DMS53 treated with DMSO at 0.1 percent for 48 hours (cell line): Measurements from ENCODE around the gene TMEM167B.
"Not testable (repeated sequence)": the region's sequence is repeated elsewhere in the genome, so short reads cannot be mapped to it uniquely, and the experiment has no call there.

Source experiments
- DNase-seq: peaks from one replicate; lab custom pipeline; 2025; ENCODE audit not compliant: unreplicated experiment; lab: John Stamatoyannopoulos, UW

Gene TMEM167B

DNA sequence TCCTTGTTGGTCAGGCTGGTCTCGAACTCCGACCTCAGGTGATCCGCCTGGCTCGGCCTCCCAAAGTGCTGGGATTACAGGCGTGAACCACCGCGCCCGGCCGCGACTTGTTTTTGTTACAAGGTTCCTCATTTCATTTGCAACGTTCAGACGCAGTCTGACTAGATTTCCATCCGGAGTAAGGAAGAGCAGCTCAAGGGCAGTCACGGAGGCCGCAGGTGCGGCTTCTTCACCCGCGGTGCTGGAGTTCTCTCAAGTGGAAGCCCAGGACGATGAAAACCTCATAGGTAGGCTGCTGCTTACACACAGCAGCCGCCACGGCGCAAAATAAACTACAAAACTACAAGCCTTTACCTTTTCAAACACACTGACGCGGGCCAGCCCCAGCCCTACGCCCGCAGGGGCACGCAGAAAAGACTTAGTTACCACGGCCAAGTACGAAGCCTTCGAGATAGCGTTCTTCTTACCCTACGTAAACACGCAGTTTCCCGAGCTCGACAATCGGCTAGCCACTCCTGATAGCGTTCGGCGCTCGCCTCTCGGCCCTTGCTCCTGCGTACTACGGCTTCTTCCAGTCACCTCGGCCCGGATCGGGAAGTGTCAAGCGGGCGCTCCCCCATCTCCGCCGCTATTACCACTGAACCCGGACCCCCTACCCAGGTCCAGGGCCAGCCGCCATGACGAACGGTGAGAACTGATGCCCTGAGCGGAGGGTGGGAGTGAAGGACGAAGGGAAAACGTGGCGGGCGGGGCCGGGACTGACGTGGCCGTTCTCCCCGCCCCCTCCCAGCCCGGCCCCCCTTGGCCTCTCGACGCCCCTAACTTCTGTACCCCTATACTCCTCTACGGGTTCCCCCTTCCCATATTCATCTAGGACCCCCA, at the start of gene TMEM167B:
TSS of gene TMEM167B (plus strand) at position 569 of the 882 bp plus-strand sequence. CDS start at position 678, 109 bp downstream.
- DNase-seq, result peak; percentile 94

DNA sequence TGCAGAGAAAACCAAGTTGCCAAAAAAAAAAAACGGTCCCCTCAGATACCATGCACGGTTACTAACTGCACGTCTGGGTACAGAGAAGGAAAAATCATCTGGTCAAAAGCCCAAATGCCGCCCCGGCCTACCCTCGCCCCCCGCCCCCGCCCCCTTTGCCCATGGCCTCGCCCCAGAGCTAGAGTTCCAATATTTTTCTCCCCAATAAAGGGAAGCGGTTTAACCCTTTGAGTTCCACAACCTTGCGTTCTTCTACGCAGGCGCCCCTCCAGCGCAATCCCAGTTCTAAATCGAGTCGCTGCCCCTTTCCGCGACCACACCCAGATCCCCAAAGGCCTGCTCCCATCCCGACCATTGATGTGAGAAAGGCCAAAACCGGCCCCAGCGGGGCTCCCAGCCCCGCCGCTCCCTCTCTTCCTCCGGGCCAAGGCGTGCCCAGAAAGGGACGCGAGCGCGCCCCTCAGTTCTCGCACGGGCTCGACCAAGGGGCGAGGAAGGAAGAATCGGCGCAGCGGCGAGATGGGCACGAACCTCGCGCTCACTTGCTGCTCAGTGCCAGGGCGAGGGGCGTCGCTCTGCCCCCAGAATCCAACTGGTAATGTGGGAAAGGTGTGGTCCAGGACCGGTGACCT, 49.5 kb upstream of the TMEM167B start:
- DNase-seq, result no peak

DNA sequence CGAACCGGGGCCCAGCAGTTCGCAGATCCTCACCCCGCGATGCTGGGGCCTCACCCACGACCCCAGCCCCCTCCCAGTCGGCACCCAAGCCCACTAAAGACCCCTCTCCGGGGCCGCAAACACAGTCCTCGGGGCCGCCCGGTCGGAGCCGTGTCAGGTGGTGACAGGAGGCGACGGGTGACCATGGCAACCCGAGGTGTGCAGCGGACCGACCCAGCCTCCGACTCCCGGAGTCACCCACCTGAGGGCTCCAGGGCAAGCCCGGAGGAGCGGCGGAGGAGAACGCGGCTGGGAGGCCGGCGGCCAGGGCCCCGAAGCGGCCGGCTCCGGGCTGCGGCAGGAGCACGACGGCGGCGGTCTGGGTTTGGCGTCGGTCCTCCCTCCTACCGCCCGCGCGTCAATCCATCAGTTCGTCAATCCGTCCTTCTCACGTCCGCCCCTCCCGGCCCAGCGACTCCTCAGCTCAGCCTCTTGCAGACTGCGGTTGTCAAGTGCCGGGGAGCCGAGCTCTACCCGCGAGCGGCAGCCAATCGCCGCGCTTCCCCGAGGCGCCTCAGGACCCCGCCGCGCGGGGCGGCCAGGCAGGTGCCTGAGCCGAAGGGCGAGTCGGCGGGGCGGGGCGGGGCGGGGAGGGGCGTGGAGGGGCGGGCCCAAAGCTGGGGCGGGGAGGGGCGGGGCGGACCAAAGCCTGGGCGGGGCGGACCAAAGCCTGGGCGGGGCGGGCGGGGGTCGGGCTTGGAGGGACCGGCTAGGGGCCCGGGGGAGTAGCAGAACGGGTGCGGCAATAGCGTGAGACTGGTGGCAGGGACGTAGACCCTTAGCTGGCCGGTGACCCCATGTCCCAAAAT, 48.7 kb upstream of the TMEM167B start, which contains the start of gene WDR47:
TSS of gene WDR47 (minus strand) at position 482 of the 848 bp plus-strand sequence. CDS start 18,590 bp downstream, outside the sequence.
- peak; percentile 91 for DNase-seq

DNA sequence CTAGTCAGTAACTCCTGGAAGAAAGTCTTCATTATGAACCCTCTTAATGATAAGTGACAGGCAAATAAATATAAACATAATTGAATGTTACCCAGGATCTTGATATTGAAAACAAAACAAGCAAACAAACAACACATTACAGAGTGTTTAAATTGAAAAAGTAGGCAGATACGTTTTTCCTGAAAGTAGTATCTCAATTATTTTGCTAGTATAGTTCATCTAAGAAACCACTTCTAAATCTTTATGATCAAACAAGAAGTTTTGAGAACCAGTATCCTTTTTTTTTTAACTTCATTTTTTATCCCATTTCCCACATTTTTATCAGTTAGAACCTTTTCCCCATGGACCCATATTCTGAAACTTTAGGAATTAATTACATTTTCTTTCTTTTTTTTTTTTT, 45.0 kb upstream of the TMEM167B start:
- DNase-seq, result no peak

DNA sequence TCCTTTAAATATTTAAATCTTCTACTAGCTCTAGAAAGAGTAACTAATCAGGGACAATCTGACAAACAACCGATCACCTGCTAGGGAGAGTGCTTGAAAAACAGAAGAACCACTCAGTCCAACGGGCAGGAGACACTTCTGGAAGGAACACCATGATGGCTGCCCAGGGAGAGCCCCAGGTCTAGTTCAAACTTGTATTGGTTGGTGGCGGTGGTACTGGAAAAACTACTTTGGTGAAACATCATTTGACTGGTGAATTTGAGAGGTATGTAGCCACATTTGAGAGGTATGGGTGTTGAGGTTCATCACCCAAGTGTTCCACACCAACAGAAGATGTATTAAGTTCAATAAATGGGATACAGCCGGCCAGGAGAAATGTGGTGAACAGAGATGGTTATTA, 43.9 kb upstream of the TMEM167B start:
- DNase-seq, result no peak

DNA sequence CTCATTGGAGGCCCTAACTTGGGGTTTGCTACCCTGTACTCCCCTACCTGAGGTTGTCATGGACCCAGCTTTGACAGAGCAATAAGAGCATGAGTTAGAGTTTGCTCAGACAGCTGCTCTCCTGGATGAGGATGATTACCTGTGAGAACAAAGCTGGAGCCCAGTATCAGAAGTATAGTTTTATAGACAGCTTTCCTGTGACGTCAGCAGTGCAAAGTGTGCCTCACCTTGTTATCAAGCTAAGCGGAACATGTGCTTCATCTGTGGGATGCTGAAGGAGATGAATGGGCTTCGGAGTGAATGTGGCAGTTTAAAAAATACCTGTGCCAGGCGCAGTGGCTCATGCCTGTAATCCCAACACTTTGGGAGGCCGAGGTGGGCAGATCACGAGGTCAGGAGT, 43.2 kb upstream of the TMEM167B start:
- DNase-seq, result no peak

DNA sequence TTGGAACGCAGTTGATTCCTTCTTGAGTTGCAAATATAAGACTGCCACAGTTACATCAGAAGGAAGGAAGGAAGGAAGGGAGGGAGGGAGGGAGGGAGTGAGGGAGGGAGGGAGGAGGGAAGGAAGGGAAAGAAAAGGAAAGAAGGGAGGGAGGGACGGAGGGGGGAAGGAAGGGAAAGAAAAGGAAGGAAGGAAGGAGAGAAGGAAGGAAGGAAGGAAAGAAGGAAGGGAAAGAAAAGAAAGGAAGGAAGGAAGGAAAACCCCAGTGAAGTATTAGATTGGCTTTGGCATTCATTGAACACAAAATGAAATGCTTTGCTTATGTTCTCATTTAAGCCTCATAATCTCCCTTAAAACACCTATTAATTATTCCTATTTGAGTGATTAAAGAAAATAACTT, 42.2 kb upstream of the TMEM167B start:
- no peak for DNase-seq

DNA sequence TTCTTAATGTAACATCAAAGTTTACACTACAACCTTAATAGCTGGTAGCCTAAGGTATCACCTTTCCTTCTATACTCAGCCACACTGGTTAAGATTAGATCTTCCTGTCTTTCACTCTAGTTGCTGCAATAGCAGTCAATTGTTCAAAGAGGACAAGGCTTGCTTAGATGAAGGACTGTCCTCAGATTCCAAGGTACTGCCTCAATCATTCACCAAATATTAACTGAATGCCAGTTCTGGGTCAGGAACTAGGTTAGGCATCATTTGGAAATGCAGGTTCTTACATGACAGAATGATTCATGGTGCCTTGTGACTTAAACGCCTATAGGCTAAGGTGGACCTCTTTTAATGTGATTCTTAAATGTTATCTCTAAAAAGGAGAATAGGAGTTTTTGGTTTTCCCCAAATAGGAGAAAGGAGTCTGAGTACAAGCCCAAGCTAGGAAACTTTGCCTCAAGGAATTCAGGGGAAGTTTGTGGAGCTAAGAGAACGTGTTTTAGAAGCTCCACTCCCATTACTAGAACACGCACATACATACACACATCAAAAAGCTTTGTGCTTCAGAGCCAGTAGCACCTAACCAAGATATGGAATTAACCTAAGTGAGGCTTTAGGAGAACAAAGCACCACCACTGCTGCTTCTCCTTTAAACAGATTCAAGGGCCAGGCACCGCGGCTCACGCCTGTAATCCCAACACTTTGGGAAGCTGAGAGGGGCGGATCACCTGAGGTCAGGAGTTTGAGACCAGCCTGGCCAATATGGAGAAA, 40.2 kb upstream of the TMEM167B start:
- DNase-seq, result no peak

DNA sequence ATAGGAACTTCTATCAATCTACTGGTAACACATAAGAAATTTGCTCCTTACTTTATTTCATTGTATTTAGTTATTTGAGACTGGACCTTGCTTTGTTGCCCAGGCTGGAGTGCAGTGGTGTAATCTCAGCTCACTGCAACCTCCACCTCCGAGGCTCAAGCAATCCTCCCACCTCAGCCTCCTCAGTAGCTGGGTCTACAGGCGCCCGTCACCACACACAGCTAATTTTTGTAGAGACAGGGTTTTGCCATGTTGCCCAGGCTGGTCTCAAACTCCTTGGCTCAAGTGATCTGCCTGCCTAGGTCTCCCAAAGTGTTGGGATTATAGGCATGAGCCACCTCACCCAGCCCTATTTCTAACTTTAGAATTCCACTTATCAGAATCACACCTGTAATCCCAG, 38.4 kb upstream of the TMEM167B start:
- DNase-seq, result not testable (repeated sequence)

DNA sequence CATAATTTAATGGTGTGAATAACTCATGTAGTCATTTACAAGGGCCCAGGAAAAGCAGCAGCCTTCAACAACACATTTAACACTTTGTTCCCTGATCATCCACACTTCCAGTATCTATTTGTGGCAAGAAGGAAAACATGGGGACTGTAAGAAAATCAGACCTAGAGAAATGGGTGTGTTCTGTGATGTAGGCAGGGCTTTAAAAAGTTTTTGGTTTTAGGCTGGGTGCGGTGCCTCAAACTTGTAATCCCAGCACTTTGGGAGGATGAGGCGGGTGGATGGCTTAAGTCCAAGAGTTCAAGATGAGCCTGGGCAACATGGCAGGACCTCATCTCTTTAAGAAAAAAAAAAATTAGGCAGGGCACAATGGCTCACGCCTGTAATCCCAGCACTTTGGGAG, 34.5 kb upstream of the TMEM167B start:
- DNase-seq, result no peak

DNA sequence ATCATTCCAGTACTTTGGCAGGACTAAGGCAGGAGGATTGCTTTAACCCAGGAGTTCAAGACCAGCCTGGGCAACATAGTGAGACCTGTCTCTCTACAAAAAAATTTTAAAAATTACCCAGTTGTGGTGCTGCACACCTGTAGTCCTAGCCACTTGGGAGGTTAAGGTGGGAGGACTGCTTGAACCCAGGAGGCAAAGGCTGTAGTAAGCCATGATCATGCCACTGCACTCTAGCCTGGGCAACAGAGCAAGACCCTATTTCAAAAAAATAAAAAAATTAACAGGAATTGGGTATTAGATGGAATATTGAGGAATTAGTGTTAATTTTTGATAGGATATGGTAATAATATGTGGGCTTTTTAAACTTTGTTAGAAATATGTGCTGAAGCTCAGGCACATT, 31.5 kb upstream of the TMEM167B start:
- no peak for DNase-seq

DNA sequence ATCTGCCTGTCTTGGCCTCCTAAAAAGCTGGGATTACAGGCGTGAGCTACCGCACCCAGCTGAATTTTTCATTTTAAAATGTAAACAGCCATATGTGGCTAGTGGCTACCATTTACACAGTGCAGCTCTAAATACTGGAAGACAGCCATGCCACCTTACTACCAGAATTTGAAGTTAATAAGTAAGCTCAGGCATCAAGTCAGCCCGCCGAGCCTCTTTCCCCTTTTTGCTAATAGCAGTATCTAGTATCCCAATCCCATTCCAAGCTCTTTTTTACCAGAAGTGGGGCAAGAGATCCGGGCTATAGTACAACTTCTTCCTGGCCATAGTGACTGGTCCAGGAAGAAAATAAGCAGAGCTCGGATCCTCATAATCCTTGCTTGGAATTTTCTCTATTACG, 29.9 kb upstream of the TMEM167B start:
- no peak for DNase-seq

DNA sequence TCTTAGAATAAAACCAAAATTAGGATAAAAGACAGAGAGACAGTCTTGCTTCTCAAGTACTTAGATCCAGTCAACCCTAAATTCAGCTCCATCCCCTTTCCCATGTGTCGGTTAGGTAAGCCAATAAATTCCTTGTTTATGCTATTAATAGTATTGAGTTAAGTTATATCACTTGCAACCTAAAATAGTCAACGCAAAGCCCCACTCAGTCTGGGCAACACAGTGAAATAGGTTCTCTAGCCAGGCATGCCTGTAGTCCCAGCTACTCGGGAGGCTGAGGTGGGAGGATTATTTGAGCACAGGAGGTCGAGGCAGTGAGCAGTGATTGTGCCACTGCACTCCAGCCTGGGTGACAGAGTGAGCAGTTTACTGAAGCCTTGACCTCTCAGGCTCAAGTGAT, 29.4 kb upstream of the TMEM167B start:
- no peak for DNase-seq

DNA sequence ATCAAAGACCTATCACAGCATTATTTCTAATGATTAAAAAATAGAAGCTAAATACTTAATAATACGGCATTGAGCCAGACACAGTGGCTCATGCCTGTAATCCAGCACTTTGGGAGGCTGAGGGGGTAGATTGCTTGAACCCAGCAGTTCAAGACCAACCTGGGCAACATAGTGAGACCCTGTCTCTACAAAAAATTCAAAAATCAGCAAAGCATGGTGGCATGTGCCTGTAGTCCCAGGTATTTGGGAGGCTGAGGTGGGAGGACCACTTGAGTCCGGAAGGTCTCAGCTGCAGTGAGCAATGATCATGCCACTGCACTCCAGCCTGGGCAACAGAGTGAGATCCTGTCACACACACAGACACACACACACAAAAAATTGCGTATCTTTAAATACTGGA, 25.4 kb upstream of the TMEM167B start:
- DNase-seq, result no peak

DNA sequence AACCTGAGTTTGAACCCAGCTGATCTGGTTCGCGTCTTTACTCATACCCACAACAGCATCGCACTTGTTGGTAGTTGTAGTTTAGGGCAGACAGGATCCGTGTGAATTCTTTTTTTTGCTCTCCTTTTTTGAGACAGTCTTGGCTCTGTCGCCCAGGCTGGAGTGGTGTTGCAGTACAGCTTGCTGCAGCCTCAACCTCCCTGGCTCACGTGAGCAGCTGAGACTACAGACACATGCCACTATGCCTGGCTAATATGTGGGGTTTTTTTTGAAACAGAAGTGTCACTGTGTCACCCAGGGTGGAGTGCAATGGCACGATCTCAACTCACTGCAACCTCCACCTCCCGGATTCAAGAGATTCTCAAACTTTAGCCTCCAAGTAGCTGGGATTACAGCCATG, 22.7 kb upstream of the TMEM167B start:
- no peak for DNase-seq

DNA sequence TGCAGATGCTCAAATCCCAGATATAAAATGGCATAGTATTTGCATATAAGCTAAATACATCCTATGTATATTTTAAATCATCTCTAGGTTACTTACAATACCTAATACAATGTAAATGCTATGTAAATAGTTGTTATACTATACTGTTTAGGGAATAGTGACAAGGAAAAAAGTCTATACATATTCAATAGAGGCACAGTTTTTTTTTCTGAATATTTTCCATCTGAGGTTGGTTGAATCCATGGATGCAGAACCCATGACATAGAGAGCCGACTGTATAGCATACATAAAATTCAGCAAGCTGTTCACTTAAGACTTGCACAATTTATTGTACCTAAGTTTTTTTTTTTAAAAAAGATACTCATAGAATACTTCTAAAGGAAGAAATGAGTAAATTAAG, 21.3 kb upstream of the TMEM167B start:
- no peak for DNase-seq

DNA sequence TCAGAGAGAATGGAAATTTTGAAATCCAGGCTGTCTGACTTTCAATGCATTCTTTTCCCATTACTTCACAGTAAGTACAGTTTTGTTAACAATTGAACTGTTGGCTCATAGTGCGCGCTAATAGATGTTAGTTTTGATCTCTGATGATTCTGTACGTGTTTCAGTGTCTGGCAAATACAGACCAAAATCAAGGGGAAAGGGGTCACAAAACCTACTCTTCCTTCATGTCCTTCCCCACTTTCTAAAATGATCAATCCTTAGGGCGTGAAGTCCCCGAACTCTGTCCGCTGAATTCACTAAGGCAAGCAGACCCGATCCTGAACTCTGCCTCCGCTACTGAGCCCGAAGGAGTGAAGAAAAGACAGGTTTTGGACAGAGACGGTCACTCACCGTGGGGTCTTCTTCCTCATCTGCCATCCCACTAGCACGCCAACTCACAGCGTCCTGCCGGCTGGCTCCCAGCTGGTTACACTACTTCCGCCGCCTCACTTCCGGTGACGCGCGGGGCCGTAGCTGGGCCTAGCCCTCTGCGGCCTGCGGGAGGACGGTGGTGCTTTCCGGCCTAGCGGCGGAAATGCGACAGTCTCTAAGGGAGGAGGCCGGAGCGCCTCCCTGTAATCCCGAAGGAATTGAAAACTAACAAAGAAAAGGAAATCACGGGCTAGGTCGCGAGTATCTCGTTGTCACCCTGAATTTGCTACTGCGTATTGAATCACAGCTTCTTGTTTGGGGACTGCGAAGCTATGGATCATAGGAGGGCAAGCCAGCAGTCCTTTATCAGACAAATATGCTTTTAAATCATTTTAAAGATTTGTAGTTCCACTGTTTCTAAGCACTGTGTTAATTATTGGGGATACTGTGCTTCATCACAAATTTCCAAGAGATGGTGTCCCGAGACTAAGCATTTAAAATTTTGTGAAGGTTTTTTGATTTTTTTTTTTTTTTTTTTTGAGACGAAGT, 14.8 kb upstream of the TMEM167B start, which contains the start of gene TAF13:
TSS of gene TAF13 (minus strand) at position 473 of the 960 bp plus-strand sequence. CDS start at position 417, 56 bp downstream.
- DNase-seq, result peak; percentile 83

DNA sequence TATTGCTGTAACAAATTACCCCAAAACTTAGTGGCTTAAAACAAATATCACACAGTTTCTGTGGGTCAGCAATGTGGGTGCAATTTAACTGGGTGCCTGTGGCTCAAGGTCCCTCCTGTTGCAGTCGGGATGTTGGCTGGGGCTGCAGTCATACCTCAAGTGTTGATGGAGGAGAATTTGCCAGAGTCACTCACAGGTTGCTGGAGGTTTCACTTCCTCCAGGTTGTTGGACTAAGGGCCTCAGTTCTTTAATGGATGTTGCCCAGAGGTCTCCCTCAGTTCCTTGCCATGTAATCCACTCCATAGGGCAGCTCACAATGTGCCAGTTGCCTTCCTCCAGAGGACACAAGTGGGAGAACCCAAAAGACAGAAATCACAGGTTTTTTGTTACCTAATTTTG, 12.2 kb upstream of the TMEM167B start:
- no peak for DNase-seq

DNA sequence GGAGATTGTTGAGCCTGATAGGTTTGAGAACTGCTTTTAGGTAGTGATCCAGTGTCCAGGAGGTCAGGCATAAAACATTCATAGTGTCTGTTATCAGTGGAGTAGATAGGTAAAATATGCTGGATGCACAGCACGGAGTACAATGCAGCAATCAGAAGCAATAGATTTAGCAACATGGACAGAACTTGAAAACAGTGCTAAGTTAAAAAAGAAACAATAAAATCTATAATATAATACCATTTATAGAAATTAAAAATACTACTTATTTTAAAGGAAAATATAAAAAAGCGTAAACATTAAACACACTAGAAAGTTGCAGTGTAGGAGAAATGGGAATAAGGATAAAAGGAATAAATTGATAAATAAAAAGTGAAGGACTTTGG, 11.3 kb upstream of the TMEM167B start:
- no peak for DNase-seq
